GM12801 (cell line): ENCODE measurements around the gene OTOG.

ENCODE experiments used
- CTCF ChIP-seq: IDR thresholded peaks from one replicate; pipeline ENCODE4 v1.5.1; 2011; ENCODE audit warnings: control low read depth; ENCODE audit not compliant: insufficient read length; ENCODE audit errors: extremely low read depth

OTOG gene

GRCh38 chr11:17540807-17541206, 6.3 kb upstream of the OTOG start:
- TF ChIP-seq CTCF: no peak

- no peak for TF ChIP-seq CTCF
Observed at GRCh38 chr11:17541330-17541885, 5.7 kb upstream of the OTOG start.

- TF ChIP-seq CTCF: no peak
Observed at GRCh38 chr11:17542249-17542648, 4.8 kb upstream of the OTOG start.

- TF ChIP-seq CTCF: no peak
Observed at GRCh38 chr11:17543041-17543440, 4.0 kb upstream of the OTOG start.

- no peak for TF ChIP-seq CTCF
Observed at GRCh38 chr11:17543574-17544180, 3.4 kb upstream of the OTOG start.

GRCh38 chr11:17544181-17544622, 2.9 kb upstream of the OTOG start, which contains the start of gene USH1C:
Gene USH1C, minus strand, starts transcription at chr11:17544416. Its CDS starts 109 bp downstream, at chr11:17544307.
- no peak for TF ChIP-seq CTCF

- TF ChIP-seq CTCF: no peak
Observed at GRCh38 chr11:17546240-17546639, 819 bp upstream of the OTOG start.

- TF ChIP-seq CTCF: no peak
Observed at GRCh38 chr11:17547932-17548331, 873 bp downstream of the OTOG start.
